Measurements from ENCODE around the gene BDNF.

BDNF gene

DNA sequence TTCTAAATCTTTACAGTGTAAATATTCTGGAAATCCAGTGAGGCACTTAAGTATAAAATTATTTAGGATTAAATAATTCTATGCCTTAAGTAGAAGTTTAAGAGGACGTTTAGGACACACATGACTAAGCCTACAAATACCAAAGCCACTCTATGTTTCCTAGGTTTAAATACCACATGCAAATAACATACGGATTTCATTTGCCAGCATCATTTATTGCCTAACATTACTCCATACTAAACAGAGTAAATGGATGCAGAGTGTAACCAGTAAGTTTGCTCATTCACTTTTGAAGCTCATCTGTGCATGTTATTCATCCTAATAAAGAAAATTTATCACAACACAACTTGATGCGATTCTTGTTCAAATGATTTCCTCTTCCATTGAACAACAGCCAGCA, 4.1 kb downstream of the BDNF start:
- in situ Hi-C loops (cut with MboI; ENCODE audit: low pct_unique_long_range_greater_than_20kb, low sequenced_read_pairs, unreplicated experiment), result loop anchor here (25.0 kb wide), 1 partner anchor 991 kb away; no protein-coding TSS in a partner anchor
- no peak for DNase-seq (ENCODE audit: low spot score)
- TF ChIP-seq CTCF (IDR thresholded peaks at IDR 0.05; ENCODE audit: extremely low read depth, insufficient read depth, missing control alignments), result no peak

- DNase-seq (ENCODE audit: low spot score), result no peak
- in situ Hi-C loops (cut with MboI; ENCODE audit: low pct_unique_long_range_greater_than_20kb, low sequenced_read_pairs, unreplicated experiment), result loop anchor here (25.0 kb wide), 1 partner anchor 992 kb away; no protein-coding TSS in a partner anchor
These were observed 5.3 kb downstream of the BDNF start for GRCh38 chr11:27694992-27695391.

GRCh38 chr11:27693398-27693797, 6.9 kb downstream of the BDNF start:
- in situ Hi-C loops (cut with MboI; ENCODE audit: low pct_unique_long_range_greater_than_20kb, low sequenced_read_pairs, unreplicated experiment), result loop anchor here (25.0 kb wide), 1 partner anchor 994 kb away; no protein-coding TSS in a partner anchor
- no peak for DNase-seq (ENCODE audit: low spot score)
- no peak for TF ChIP-seq CTCF (IDR thresholded peaks at IDR 0.05; ENCODE audit: extremely low read depth, insufficient read depth, missing control alignments)

More at GRCh38 chr11:27694992-27695391, 5.3 kb downstream of the BDNF start:
- TF ChIP-seq CTCF (IDR thresholded peaks at IDR 0.05; ENCODE audit: extremely low read depth, insufficient read depth, missing control alignments), result peak; percentile 41

DNA sequence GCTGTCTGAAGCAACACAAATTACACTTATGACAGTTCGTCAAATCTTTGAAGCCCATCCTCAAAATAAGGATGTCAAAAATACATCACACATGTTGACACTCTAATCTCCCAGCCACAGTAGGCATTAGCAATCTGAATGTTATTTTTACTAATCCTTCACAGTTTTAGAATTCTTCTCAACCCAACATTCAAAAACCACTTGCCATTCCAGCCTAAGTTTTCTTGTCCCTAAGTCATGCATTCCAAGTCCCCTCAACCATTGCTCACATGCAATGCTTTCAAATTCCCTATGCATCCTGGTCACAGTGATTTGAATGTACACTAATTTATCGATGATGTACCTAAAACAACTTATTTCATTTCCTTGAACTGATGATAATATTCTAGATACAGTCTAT, 7.5 kb downstream of the BDNF start:
- DNase-seq (ENCODE audit: low spot score), result no peak
- TF ChIP-seq CTCF (IDR thresholded peaks at IDR 0.05; ENCODE audit: extremely low read depth, insufficient read depth, missing control alignments), result no peak
- in situ Hi-C loops (cut with MboI; ENCODE audit: low pct_unique_long_range_greater_than_20kb, low sequenced_read_pairs, unreplicated experiment), result loop anchor here (25.0 kb wide), 1 partner anchor 995 kb away; no protein-coding TSS in a partner anchor

DNA sequence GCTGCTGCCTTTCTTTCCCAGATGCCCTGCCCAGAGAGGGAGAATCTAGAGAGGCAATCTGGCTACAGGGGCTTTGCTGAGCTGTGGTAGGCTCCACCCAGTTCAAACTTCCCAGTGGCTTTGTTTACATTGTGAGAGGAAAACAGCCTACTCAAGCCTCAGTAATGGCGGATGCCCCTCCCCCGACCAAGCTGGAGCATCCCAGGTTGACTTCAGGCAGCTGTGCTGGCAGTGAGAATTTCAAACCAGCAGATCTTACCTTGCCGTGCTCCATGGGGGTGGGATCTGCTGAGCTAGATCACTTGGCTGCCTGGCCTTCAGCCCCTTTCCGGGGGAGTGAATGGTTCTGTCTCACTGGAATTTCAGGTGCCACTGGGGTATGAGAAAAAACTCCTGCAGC, 12.2 kb downstream of the BDNF start:
- no peak for DNase-seq (ENCODE audit: low spot score)
- in situ Hi-C loops (cut with MboI; ENCODE audit: low pct_unique_long_range_greater_than_20kb, low sequenced_read_pairs, unreplicated experiment), result loop anchor here (25.0 kb wide), 1 partner anchor 999 kb away; no protein-coding TSS in a partner anchor
- no peak for TF ChIP-seq CTCF (IDR thresholded peaks at IDR 0.05; ENCODE audit: extremely low read depth, insufficient read depth, missing control alignments)

DNA sequence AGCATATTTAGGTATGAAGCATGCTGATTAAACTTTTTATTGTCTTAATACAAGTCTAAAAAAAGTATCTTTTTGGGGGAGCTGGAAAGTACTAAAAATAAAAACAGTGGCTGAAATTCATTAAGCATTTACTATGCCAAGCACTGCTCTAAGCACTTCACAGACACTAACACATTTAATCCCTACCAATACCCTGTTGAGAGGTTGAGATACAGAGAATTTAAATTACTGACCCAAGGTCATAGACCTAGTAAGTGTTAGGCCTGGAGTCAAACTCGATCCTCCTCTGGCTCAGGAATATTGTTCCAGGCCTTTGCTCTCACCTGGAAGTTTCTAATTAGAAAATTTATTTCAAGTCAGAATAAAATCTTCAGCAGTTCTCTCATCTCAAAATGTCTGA, 18.6 kb downstream of the BDNF start:
- no peak for DNase-seq (ENCODE audit: low spot score)
- no peak for TF ChIP-seq CTCF (IDR thresholded peaks at IDR 0.05; ENCODE audit: extremely low read depth, insufficient read depth, missing control alignments)
- in situ Hi-C loops (cut with MboI; ENCODE audit: low pct_unique_long_range_greater_than_20kb, low sequenced_read_pairs, unreplicated experiment), result loop anchor here (25.0 kb wide), 1 partner anchor 1006 kb away; no protein-coding TSS in a partner anchor

All from GM13977 (cell line).